ENCODE data around the gene OR5B21. TPM values are rescaled to one million over a fixed set of nuclear protein-coding genes. Genes with fewer than 3 reads are reported as not detected.

Gene OR5B21
- total RNA-seq, 2 experiments from 2014 or later = not detected

DNA sequence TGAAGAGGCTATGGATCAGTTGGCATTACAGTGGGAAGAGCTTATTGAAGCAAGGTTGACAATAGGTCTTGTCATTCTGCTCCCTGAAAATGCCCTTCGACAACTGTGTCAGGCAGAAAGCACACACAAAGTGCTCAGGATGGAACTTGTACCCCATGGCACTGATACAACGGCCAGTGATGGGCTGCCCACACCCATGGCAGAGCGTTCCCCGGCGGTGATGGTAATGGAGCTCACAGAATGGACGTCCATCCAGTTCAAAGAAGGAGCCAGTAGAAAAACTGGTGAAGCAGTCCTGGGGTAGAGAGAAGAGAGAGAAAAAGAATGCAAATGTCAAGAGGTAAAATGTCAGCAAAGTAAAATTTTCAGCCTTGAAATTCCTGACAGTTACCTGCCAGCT lies 19.5 kb upstream of the OR5B21 start:
- Mint-ChIP-seq H3K36me3 (ENCODE audit: low read depth) (peaks cover 53% of the 10 kb centered on the region), H3K4me1 (ENCODE audit: low read depth) (peaks cover 68% of the 10 kb centered on the region), H3K27ac (peak overlapping the region; percentile 96), H3K9me3 (no peaks in the 10 kb centered on the region), H3K4me3 (no peak overlapping the region), H3K27me3 (no peaks in the 10 kb centered on the region)
- no peak for ATAC-seq
- TF ChIP-seq, protein P1, sequence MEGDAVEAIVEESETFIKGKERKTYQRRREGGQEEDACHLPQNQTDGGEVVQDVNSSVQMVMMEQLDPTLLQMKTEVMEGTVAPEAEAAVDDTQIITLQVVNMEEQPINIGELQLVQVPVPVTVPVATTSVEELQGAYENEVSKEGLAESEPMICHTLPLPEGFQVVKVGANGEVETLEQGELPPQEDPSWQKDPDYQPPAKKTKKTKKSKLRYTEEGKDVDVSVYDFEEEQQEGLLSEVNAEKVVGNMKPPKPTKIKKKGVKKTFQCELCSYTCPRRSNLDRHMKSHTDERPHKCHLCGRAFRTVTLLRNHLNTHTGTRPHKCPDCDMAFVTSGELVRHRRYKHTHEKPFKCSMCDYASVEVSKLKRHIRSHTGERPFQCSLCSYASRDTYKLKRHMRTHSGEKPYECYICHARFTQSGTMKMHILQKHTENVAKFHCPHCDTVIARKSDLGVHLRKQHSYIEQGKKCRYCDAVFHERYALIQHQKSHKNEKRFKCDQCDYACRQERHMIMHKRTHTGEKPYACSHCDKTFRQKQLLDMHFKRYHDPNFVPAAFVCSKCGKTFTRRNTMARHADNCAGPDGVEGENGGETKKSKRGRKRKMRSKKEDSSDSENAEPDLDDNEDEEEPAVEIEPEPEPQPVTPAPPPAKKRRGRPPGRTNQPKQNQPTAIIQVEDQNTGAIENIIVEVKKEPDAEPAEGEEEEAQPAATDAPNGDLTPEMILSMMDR (IDR thresholded peaks at IDR 0.05) = no peak
- ChIA-PET POLR2A (no interaction called here), CTCF (interaction anchor here (4.4 kb wide), 1 partner anchor 41 kb away, joined by 35 read pairs; no protein-coding TSS in a partner anchor)
- no peak for DNase-seq
- intact Hi-C loops (cut with micrococcal nuclease) = no loop called here

DNA sequence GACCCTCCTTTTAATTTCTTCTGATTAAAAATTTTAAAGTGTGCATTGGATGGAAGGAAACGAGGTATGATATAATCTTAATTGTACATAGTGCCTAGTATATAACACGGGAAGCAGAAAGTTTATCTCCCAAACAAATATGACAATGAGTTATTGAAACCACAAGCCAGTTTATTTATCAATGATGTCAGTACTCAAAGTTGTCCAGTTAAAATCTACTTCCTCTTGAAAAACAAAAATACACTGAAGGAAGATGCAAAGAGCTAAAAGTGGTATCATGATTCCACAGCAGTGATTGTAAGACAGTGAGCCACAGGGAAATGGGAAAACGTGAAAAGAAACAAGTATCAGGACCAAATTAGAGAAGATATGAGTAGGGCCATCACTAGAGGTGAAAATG lies 18.8 kb upstream of the OR5B21 start:
- intact Hi-C loops (cut with micrococcal nuclease) = no loop called here
- no peak for ATAC-seq
- Mint-ChIP-seq H3K4me1 (ENCODE audit: low read depth) (peaks cover 75% of the 10 kb centered on the region), H3K36me3 (ENCODE audit: low read depth) (peaks cover 51% of the 10 kb centered on the region), H3K27ac (peak overlapping the region; percentile 96), H3K4me3 (no peak overlapping the region), H3K27me3 (no peaks in the 10 kb centered on the region), H3K9me3 (no peaks in the 10 kb centered on the region)
- ChIA-PET POLR2A (interaction anchor here (2.0 kb wide), 1 partner anchor 51 kb away, joined by 11 read pairs; no protein-coding TSS in a partner anchor), CTCF (interaction anchor here (2.9 to 4.4 kb wide), 2 partner anchors 28 to 41 kb away, joined by 10 to 35 read pairs; no protein-coding TSS in a partner anchor)
- no peak for DNase-seq
- TF ChIP-seq, protein P1 (IDR thresholded peaks at IDR 0.05) = no peak

DNA sequence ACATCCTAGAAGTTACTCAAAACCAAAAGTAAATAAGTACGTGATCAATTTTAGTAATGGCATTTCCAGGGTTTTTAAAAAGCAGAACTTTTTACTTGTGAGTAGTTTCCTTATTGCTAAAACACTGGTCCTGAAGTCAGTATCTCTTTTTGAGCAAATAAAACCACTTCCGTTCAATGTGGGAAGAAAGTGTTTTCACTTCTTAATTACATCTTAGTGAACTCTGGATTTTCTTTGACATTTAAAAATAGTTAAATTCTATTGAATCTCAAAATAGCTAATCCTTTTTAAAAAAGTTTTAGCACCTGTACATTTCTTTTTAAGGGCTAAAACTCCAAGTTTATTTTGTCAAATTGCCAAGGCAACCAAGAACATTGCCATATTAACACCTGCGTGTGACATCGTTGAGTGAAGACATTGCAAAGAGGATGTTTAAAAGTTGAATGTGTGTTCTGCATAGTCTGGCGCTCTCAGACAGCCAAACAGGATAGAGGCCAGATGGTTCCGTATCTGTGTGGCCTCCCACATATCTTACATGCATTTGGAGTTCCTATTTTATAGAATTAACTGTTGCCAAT lies 17.2 kb upstream of the OR5B21 start:
- TF ChIP-seq, protein P1 (IDR thresholded peaks at IDR 0.05) = no peak
- Mint-ChIP-seq H3K9me3 (no peaks in the 10 kb centered on the region), H3K36me3 (ENCODE audit: low read depth) (peaks cover 36% of the 10 kb centered on the region), H3K27me3 (no peaks in the 10 kb centered on the region), H3K4me1 (ENCODE audit: low read depth) (peaks cover 68% of the 10 kb centered on the region), H3K27ac (peak overlapping the region; percentile 96), H3K4me3 (peak overlapping the region; percentile 72)
- DNase-seq (peak; percentile 52), ATAC-seq (peak; percentile 85)
- intact Hi-C loops (cut with micrococcal nuclease) = loop anchor here (2.0 kb wide), 1 partner anchor 48 kb away; no protein-coding TSS in a partner anchor
- ChIA-PET POLR2A (interaction anchor here (1.0 to 2.0 kb wide), 5 partner anchors 13 to 783 kb away, joined by 3 to 11 read pairs (median 4); no protein-coding TSS in a partner anchor), CTCF (interaction anchor here (1.0 to 4.9 kb wide), 13 partner anchors 9 to 783 kb away, joined by 3 to 35 read pairs (median 5); no protein-coding TSS in a partner anchor)

DNA sequence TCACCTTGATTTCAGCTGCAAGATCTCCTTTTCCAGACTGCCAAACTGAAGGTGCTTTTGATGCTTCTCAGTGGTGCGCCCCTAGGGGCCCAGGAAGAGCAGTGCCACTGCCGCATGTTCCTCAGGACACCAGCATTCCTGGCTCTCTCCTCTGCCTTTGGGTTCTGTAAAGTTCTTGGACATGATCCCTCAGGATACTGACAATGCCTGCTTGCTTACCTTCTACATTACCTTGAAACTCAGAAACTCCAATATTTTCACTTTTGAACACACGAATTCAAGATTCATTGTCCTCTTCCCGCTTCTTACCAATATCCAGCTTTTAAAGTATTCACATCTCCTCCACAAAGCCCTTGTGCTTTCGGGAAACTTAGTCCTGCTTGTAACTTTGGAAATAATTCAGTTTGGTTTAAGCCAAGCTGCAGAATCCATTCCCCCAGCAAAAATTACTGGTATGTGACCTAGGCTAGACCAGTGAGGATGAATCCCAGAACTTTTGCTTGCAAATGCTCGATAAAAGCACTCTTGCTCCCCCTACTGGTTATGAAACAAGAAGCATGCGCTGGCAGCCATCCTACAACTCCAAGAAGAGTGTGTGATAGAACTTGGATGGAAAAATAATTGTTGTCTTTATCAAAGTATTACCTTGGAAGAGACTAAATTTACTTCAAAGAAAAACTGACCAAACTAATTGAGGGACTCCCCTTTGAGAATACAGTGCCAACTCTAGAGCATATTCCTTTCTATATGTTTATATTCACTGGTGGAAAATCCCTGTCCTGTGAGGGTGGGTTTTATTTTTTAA lies 16.5 kb upstream of the OR5B21 start:
- Mint-ChIP-seq H3K4me1 (ENCODE audit: low read depth) (peaks cover 62% of the 10 kb centered on the region), H3K36me3 (ENCODE audit: low read depth) (peaks cover 29% of the 10 kb centered on the region), H3K27me3 (no peaks in the 10 kb centered on the region), H3K4me3 (peak overlapping the region; percentile 72), H3K9me3 (no peaks in the 10 kb centered on the region), H3K27ac (peak overlapping the region; percentile 96)
- TF ChIP-seq, protein P1 (IDR thresholded peaks at IDR 0.05) = peak; percentile 90
- intact Hi-C loops (cut with micrococcal nuclease) = loop anchor here (2.0 kb wide), 1 partner anchor 48 kb away; no protein-coding TSS in a partner anchor
- ATAC-seq = peak; percentile 59
- POLR2A ChIA-PET = interaction anchor here (0.6 to 2.0 kb wide), 4 partner anchors 12 to 82 kb away, joined by 3 to 11 read pairs (median 4); no protein-coding TSS in a partner anchor
- peak; percentile 61 for DNase-seq
- CTCF ChIA-PET = interaction anchor here (0.6 to 4.9 kb wide), 24 partner anchors 8 to 882 kb away, joined by 3 to 35 read pairs (median 4); no protein-coding TSS in a partner anchor
